HG03469 (cell line): ENCODE data around the gene ZNRD2.

Experiments used
- ATAC-seq: cut with Tn5 transposase; IDR thresholded peaks from one replicate; pipeline ENCODE4 v1.9.1; 2021; ENCODE audit warnings: mild to moderate bottlenecking, moderate library complexity, moderate number of reproducible peaks; ENCODE audit not compliant: unreplicated experiment

The ZNRD2 gene

DNA sequence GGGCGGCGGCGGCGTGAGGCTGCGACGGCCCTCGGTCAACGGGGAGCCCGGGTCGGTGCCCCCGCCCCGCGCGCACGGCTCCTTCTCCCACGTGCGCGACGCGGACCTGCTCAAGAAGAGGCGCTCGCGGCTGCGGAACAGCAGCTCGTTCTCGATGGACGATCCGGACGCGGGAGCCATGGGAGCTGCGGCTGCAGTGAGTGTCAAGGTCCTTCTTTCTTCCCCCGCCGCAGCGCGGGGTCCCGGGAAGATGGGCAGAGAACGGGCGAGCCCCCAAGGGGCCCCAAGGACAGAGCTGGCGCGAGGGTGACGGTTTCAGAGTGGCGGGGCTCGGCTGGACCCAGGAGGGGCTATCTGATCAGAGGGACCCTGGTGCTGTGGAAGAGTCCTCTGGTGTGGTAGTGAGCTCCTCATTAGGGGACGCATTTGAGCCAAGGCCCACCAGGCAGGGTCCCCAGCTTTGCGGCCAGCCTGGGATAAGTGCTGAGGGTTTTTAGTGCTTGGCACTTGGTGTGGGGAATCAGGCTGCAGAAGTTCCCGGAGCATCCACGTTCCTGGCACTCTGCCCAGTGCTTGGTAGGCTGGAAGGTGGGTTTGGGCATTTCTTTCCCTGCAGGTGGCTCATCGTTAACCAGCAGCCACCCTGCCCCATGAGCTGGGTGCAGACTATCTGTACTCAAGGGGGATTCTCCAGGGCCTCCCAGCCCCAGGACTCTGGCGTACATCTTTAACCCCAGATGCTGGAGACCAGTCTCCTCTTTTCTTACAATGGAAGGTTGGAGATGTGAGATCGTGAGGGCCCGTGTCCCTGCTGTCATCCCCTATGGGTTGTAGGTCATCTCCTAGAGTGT is 15.3 kb downstream of the ZNRD2 start:
- ATAC-seq = no peak

DNA sequence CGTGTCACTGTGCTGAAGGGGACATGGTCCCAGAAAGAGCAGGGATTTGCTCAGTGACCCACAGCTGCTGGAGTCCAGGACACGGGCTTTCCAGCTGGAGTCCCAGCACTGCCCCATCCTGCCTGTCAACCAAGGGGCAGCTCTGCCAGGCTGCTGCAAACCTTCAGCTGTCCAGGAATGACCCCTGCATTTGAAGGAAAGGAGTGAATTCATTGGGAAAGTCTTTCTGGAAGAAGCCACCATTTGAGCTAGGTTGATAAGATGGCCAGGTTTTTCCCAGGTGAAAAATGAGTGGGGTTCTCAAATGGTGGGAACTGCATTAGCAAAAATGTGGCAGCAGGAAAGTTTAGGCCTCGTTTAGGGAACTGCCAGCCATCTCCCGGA is 16.0 kb downstream of the ZNRD2 start:
- ATAC-seq = no peak

DNA sequence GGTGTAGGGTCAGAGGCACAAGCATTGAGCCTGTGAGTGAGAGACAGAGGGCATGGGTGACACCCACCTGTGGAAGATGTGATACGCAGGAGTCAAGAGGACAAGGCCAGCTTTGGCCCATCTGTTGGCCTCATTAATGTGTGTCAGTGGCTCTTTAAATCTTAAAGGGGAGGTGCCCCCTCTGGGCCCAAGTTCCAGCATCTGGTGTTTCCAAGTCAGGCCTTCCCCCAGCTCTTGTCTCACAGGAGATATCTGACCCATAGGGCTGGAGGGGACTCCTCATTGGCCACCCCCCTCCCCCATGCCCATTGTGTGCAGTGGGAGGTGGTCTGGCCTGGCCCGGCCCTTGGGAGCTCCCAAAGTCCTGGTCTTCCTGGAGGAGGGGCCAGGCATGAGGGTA is 16.4 kb downstream of the ZNRD2 start:
- no peak for ATAC-seq

GRCh38 chr11:65588199-65589054 is 18.1 kb downstream of the ZNRD2 start:
- peak; percentile 44 for ATAC-seq

DNA sequence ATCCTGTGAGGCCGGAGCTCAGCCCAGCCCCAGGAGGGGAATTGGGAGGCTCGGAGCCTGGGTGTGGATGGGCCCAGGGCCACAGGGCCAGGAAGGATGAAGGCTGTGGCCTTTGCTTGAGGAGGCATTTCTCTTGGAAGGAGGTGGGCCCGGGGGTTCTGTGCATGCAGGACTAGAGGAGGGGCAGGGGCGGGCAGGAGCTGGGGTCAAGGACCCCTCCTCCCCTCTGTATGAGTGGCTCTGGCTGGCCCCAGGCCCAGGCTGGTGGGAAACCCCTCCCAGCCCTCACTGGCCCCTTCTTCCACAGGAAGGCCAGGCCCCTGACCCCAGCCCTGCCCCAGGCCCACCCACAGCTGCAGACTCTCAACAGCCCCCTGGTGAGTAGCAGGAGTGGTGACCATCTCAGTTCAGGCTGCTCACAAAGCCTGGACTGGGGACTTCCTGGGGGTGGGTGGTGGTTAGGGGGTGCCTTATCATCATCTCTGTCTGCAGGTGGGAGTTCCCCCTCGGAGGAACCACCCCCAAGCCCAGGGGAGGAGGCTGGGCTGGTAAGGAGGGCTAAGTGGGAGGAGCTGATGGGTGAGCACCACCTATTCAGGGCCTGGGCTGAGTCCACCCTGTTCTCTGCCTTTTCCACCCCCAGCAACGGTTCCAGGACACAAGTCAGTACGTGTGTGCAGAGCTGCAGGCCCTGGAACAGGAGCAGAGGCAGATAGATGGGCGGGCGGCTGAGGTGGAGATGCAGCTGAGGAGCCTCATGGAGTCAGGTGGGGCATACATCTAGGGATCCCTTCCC is 19.4 kb downstream of the ZNRD2 start:
- no peak for ATAC-seq

- no peak for ATAC-seq
Observed at GRCh38 chr11:65590240-65590738, 20.0 kb downstream of the ZNRD2 start.

- ATAC-seq = no peak
Observed at GRCh38 chr11:65591939-65592857, 21.9 kb downstream of the ZNRD2 start.

- no peak for ATAC-seq
Observed at GRCh38 chr11:65592858-65593517, 22.7 kb downstream of the ZNRD2 start.

- ATAC-seq = no peak
Observed at GRCh38 chr11:65593518-65594414, 23.5 kb downstream of the ZNRD2 start.

- ATAC-seq = no peak
Observed at GRCh38 chr11:65595131-65595530, 24.9 kb downstream of the ZNRD2 start.

DNA sequence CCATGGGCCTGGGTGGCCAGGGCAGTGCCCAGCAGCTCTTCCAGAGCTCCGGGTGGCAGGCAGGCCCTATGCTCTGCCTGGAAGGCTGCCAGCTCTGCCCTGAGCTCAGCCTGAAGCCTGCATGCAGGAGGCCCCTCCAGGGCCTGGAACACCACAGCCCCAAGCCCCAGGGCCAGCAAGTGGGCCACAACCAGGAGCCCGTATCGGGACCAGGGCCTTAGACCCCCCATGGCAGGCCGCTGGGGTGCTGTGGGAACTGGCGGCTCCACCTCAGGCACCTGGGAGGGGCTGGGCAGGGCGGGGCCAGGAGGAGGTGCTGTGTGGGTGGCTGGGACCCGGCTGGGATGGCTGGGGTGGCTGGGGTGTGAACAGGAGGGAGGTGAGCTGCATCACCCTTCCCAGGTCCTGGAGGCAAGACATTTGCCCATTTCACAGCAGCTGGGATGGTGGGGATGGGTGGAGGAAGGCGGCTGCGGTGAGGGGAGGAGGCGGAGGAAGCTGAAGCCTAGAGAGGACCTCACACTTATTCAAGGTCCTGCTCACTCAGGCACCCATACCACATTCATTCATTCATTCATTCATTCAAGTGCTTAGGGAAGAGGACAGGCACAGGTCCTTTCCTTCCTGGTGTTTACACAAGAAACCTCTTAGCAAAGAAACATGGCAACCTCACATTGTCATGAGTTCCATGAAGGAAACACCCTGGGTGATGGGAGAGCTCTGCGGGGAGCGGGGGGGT is 25.4 kb downstream of the ZNRD2 start, which contains the start of gene KCNK7:
TSS of gene KCNK7 (minus strand) at position 258 of the 739 bp plus-strand sequence. CDS start at position 230, 28 bp downstream.
- no peak for ATAC-seq

DNA sequence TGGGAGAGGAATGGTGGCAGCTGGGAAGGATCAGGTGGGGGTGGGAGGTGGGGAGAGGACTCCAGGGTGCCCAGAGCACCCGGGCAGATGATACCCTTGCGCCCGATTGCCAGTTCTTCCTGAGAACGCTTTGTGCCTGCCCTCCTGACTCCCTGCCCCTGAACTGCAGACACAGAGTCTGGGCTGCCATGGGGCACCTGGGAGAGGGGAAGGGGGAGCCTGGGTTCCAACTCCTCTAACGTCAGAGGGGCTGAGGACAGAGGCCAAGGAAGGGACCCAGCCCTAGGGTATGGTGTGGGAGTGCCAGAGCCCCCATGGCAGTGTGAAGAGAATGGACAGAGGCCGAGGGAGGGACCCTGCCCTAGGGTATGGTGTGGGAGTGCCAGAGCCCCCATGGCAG is 26.2 kb downstream of the ZNRD2 start:
- no peak for ATAC-seq

DNA sequence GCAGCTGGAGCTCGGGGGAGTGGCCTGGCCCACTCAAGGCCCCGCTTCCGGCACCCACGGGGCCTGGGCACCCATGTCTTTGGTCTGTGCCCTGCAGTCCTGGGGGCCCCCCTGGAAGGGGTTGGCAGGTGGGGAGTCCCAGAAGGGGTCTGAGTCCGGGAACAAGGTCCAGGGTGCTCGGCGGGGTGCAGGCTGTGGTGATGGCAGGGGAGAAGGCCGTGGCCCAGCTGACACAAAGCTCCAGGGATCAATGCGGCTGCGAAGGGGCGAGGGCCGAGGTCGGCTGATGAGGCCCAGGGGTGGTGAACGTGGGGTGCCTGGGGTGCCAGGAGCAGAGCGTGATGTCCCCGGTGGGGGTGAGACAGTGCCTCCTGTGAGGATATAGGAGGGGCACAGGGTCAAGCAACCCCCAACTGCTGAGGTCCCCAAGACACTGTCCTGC is 28.0 kb downstream of the ZNRD2 start:
- no peak for ATAC-seq

DNA sequence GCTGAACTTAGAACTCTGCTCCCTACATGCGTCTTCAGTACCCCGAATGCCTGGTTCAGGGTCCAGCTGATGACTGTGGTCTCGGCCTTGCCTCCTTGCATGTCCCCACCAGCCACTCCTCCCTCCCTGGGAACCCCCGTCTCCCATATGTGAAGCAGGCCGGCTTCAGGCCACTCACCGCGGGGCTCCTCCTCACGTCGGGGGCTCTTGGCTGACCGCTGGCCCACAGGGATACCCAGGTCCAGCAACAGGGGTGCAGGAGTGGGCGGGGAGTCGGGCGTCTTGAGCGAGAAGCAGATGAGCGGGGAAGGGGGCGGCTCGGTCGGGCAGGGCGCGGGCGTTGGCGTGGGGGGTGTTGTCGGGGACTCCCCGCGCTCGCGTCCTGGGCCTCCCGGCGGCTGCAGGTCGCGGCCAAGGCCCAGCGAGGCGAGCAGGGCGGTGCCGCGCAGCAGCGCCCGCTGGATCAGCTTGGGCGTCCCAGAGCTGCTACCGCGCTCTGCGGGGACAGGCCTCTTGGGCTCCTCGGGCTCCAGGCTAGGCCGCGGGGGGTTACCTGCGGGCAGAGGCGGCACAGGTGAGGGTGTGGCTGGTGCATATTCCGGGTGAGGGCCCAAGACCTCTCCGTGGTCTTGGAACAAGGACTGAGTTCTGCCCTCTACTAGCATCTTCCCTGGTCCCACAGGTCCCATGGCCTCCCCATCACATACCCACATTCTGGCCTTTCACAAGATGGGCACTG is 29.1 kb downstream of the ZNRD2 start:
- ATAC-seq = no peak

DNA sequence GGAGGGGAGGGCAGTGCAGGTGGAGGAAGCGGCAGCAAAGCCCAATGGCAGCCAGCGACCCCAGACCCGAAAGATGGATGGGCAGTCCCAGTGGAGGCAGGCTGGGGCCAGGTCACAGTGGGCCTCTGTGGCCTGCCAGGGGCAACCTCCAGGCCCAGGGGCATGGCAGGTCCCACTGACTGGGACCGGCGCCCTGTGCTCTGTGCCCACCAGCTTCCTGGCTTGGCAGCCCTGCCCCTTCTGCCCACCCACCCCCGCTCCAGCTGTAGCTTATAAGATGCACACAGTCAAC is 29.6 kb downstream of the ZNRD2 start:
- ATAC-seq = no peak

DNA sequence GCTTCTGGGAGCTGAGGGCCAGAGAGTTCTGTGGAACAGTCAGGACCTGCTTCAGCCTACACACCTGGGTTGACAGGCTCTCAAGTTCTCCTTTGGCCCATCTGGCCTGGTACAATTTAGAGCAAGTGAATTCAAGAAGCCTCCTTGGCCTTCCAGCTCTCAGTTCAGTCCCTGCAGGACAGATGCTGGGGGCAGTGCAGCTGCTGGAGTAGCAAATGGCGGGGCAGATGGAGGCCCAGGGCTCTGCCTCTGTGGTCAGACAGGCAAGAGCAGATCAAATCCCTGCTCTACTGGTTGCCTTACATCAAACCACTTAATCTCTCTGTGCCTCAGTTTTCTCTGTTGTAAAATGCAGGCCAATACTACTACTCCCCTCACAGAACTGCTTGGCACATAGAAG is 34.0 kb downstream of the ZNRD2 start:
- no peak for ATAC-seq
